ENCODE data around the gene SMYD3.

The SMYD3 gene

DNA sequence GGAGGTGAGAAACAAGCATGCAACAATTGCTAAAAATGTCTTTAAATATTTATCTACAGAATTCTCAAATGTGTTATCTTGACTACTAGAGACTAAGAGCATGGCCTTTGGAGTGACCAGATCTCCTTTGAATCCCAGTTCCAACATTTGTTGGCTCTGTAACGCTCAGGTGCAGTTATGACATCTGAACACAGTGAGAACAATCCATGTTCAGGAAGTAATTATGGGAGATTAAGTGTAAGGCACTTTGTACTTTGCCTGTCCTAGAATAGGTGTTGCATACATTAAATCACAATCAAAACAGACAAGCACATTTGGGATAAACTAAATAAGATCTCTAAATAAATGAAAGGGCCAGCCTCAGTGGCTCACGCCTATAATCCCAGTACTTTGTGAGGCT lies 454.5 kb downstream of the SMYD3 start:
- TF ChIP-seq, protein P1, sequence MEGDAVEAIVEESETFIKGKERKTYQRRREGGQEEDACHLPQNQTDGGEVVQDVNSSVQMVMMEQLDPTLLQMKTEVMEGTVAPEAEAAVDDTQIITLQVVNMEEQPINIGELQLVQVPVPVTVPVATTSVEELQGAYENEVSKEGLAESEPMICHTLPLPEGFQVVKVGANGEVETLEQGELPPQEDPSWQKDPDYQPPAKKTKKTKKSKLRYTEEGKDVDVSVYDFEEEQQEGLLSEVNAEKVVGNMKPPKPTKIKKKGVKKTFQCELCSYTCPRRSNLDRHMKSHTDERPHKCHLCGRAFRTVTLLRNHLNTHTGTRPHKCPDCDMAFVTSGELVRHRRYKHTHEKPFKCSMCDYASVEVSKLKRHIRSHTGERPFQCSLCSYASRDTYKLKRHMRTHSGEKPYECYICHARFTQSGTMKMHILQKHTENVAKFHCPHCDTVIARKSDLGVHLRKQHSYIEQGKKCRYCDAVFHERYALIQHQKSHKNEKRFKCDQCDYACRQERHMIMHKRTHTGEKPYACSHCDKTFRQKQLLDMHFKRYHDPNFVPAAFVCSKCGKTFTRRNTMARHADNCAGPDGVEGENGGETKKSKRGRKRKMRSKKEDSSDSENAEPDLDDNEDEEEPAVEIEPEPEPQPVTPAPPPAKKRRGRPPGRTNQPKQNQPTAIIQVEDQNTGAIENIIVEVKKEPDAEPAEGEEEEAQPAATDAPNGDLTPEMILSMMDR (IDR thresholded peaks at IDR 0.05; ENCODE audit: borderline replicate concordance, insufficient read depth, low read depth, low read length), result no peak
- no peak overlapping the region for H3K4me3 ChIP-seq (ENCODE audit: low read depth, low read length)

DNA sequence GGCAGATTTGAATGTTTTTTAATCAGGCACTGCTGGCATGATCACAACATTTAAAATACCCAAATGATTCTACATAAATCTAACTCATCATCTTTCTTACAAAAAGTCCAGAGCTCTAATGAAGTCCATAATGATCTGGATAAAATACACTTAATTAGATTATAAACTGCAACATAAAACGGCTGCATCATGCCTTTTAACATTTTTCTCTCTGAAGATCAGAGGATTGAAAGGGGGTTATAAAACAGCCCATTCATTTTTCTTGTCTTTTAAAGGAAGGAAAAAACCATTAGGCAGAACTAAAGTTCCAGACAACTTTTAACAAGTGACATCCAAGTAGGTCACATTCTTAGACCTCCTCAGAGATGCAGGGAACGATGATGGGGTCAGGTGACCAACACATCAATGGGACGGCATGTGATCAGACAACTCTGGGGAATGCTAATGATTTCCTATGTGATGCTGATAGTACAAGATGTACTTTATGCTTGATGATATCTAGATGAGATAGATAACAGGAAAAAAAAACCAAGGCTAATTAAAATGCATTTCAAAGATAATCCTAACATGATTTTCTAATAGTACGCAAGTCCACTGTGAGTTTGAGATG lies 455.1 kb downstream of the SMYD3 start:
- no peak overlapping the region for H3K4me3 ChIP-seq (ENCODE audit: low read depth, low read length)
- TF ChIP-seq, protein P1 (IDR thresholded peaks at IDR 0.05; ENCODE audit: borderline replicate concordance, insufficient read depth, low read depth, low read length), result no peak

DNA sequence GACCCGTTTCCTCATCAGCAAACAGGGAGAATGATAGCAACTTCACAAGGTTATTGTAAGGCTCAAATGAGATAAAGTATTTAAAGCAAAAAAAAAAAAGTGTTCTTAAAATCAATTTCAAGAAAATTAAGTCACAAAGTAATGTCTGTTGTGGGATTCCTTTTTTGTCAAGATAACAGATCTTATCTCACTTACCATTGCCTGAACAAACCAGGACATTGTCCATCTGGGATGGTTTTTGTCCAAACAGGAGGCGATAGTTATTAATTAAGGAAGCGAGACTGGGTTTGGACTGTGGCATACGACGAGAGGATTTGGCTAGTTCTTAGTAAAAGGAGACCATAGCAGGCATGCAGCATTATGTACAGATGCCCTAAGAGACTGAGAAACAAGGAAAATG lies 458.4 kb downstream of the SMYD3 start:
- TF ChIP-seq, protein P1 (IDR thresholded peaks at IDR 0.05; ENCODE audit: borderline replicate concordance, insufficient read depth, low read depth, low read length), result no peak
- H3K4me3 ChIP-seq (ENCODE audit: low read depth, low read length), result no peak overlapping the region

DNA sequence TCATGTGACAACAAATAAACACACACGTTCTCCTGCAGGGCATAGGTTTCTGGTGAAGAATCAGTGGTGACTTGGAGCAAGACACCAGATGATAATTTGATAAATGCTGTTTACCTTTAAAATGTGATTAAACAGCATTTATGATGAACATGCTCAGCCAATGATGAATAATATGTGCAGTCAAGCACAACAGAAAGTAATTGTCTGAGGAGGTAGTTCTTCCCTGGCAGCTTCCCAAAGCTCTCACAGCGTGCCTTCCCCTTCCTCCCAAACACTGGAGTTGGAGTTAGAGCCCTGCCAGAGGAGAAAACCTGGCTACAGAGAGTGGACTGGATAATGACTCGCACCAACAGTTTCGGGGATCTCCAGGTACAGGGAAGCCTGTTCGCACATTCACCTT lies 463.5 kb downstream of the SMYD3 start:
- TF ChIP-seq, protein P1 (IDR thresholded peaks at IDR 0.05; ENCODE audit: borderline replicate concordance, insufficient read depth, low read depth, low read length), result no peak
- no peak overlapping the region for H3K4me3 ChIP-seq (ENCODE audit: low read depth, low read length)

DNA sequence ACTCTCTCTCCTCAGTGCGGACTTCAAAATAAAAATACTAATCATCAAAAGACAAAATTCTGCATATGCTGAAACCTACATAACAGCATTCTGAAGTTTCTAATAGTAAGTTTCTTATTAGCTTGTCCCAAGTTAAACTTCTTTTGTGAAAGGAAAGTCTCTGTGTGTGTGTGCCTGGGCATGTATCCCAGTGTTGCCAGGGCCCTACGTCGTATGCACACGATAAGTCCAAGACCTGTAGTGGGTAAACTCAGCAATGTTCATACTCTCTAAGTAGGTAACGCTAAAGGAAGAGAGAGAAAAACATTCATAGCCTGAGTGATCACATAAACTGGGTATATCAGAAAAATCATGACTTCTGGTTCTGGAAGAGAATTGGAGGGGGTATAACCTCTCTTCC lies 465.7 kb downstream of the SMYD3 start:
- TF ChIP-seq, protein P1 (IDR thresholded peaks at IDR 0.05; ENCODE audit: borderline replicate concordance, insufficient read depth, low read depth, low read length), result no peak
- H3K4me3 ChIP-seq (ENCODE audit: low read depth, low read length), result no peak overlapping the region

- TF ChIP-seq, protein P1 (IDR thresholded peaks at IDR 0.05; ENCODE audit: borderline replicate concordance, insufficient read depth, low read depth, low read length), result no peak
- H3K4me3 ChIP-seq (ENCODE audit: low read depth, low read length), result no peak overlapping the region
Measured at GRCh38 chr1:246040200-246040890, 466.7 kb downstream of the SMYD3 start.

DNA sequence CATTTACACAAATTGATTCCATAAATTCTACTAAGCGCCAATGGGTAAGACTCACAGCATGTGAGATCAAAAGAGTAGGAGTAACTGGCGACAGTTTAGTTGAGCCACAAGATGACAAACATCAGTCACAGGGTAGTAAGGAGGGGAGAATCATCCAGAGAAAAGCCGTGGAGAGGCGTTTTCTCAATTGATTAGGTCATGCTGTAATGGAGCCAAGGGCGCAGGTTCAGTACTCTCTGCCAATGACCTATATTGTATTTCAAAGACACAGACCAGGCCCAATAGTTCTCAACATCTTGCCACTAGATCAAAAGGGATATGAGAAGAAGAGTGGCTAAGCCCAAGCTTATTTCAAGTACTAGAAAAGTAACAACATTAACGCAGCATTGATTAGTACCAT lies 467.5 kb downstream of the SMYD3 start:
- TF ChIP-seq, protein P1 (IDR thresholded peaks at IDR 0.05; ENCODE audit: borderline replicate concordance, insufficient read depth, low read depth, low read length), result no peak
- H3K4me3 ChIP-seq (ENCODE audit: low read depth, low read length), result no peak overlapping the region
